Activated CD8-positive, alpha-beta memory T cell treated with anti-CD3 and anti-CD28 coated beads, Interleukin-2, amount 50 U/mL, for 24 hours (primary cell): ENCODE data around the gene PRSS57.
"Not testable (repeated sequence)": the region's sequence is repeated elsewhere in the genome, so short reads cannot be mapped to it uniquely, and the experiment has no call there.

Experiments used
- DNase-seq: peaks from one replicate; pipeline ENCODE4 v3.0.0-alpha.2; 2020; ENCODE audit errors: extremely low read depth

Gene PRSS57

GRCh38 chr19:674282-675151 is 20.7 kb downstream of the PRSS57 start:
- DNase-seq, result no peak

GRCh38 chr19:670609-671075 is 24.6 kb downstream of the PRSS57 start:
- no peak for DNase-seq

GRCh38 chr19:668675-669434 is 26.4 kb downstream of the PRSS57 start:
- not testable (repeated sequence) for DNase-seq

- not testable (repeated sequence) for DNase-seq
Observed at GRCh38 chr19:666985-667573, 28.2 kb downstream of the PRSS57 start.

GRCh38 chr19:664913-665443 is 30.3 kb downstream of the PRSS57 start:
- no peak for DNase-seq

- no peak for DNase-seq
Observed at GRCh38 chr19:663682-664117, 31.6 kb downstream of the PRSS57 start.

- peak; percentile 88 for DNase-seq
Observed at GRCh38 chr19:662962-663681, 32.1 kb downstream of the PRSS57 start, which contains the start of gene RNF126. RNF126 (minus strand) TSS chr19:663214; CDS start chr19:663121, 93 bp downstream.

GRCh38 chr19:662207-662961 is 32.9 kb downstream of the PRSS57 start:
- DNase-seq, result no peak

GRCh38 chr19:661427-662196 is 33.6 kb downstream of the PRSS57 start:
- no peak for DNase-seq

- no peak for DNase-seq
Observed at GRCh38 chr19:660793-661426, 34.3 kb downstream of the PRSS57 start.

- no peak for DNase-seq
Observed at GRCh38 chr19:658916-659839, 36.1 kb downstream of the PRSS57 start.

GRCh38 chr19:658059-658839 is 37.0 kb downstream of the PRSS57 start:
- DNase-seq, result no peak

GRCh38 chr19:657611-658010 is 37.6 kb downstream of the PRSS57 start:
- DNase-seq, result no peak

- DNase-seq, result no peak
Observed at GRCh38 chr19:656751-657559, 38.3 kb downstream of the PRSS57 start.

GRCh38 chr19:655691-656090 is 39.6 kb downstream of the PRSS57 start:
- no peak for DNase-seq

GRCh38 chr19:653425-653824 is 41.8 kb downstream of the PRSS57 start:
- DNase-seq, result no peak
